H1 (cell line): ENCODE data around the gene KCNIP2. TPM values are rescaled to one million over a fixed set of nuclear protein-coding genes. Genes with fewer than 3 reads are reported as not detected.

Experiments used
- CTCF ChIA-PET: fragments of 300-600 bp; sonication (Branson Sonifier 250); formaldehyde crosslinking; loops from one replicate; lab custom pipeline; 2021; ENCODE audit not compliant: partially characterized antibody; lab: Charles Lee
- POLR2A ChIA-PET: fragments of 300-600 bp; sonication (Branson Sonifier 250); formaldehyde crosslinking; loops from one replicate; lab custom pipeline; 2021; ENCODE audit warnings: inconsistent platforms; ENCODE audit not compliant: partially characterized antibody; lab: Charles Lee
- DNase-seq, 2 experiments: peaks; one replicate each; pipeline versions ENCODE4 v3.0.0 to v3.0.0-alpha.2; 2010 to 2022; ENCODE audit warnings: low spot score in 2 of 2, low read depth in 1 of 2, mixed read lengths in 1 of 2
- FAIRE-seq: peaks from 2 replicates; lab custom pipeline; 2011; peaks lifted over from hg19 to GRCh38; lab: Jason Lieb, UNC
- H2AFZ ChIP-seq: 2 replicates; pipeline ENCODE4 v1.8.1; 2012; ENCODE audit warnings: low read length, inconsistent platforms
- H2AK5ac ChIP-seq: 2 replicates; pipeline ENCODE4 v1.6.1; 2013; ENCODE audit warnings: low read depth, low read length
- H2BK120ac ChIP-seq: replicated peaks from 2 replicates; pipeline ENCODE3; 2013; ENCODE audit warnings: low read depth, low read length, inconsistent platforms
- H2BK12ac ChIP-seq: 2 replicates; pipeline ENCODE4 v1.6.1; 2013; ENCODE audit warnings: low read depth, low read length
- H2BK15ac ChIP-seq: 2 replicates; pipeline ENCODE4 v1.6.1; 2013; ENCODE audit warnings: low read length
- H2BK20ac ChIP-seq: 2 replicates; pipeline ENCODE4 v1.6.1; 2013; ENCODE audit warnings: low read length
- H2BK5ac ChIP-seq: 2 replicates; pipeline ENCODE4 v1.6.1; 2013; ENCODE audit warnings: low read depth, low read length
- H3K14ac ChIP-seq: 2 replicates; pipeline ENCODE4 v1.6.1; 2013; ENCODE audit warnings: inconsistent platforms; ENCODE audit not compliant: insufficient read length
- H3K18ac ChIP-seq: 2 replicates; pipeline ENCODE4 v1.6.1; 2013; ENCODE audit warnings: low read length; ENCODE audit errors: extremely low read depth
- H3K23ac ChIP-seq: 2 replicates; pipeline ENCODE4 v1.6.1; 2013; ENCODE audit warnings: inconsistent platforms; ENCODE audit not compliant: insufficient read length
- H3K23me2 ChIP-seq: 2 replicates; pipeline ENCODE4 v1.6.1; 2013; ENCODE audit warnings: low read depth, low read length
- H3K27ac ChIP-seq: 2 replicates; pipeline ENCODE4 v1.6.1; 2011; ENCODE audit warnings: low read depth, low read length, inconsistent platforms
- H3K27me3 ChIP-seq, 4 experiments: replicated peaks in 1 of 4; 1 replicate in 1 of 4; 2 replicates in 3 of 4; pipeline versions ENCODE4 v1.6.1 to v1.8.1; 2011 to 2013; ENCODE audit warnings: low read length in 3 of 4, mild to moderate bottlenecking in 3 of 4, inconsistent platforms in 2 of 4, mixed read lengths in 2 of 4, moderate library complexity in 1 of 4; ENCODE audit not compliant: control insufficient read depth in 3 of 4, insufficient read depth in 3 of 4; ENCODE audit errors: extremely low read depth in 1 of 4
- H3K36me3 ChIP-seq, 4 experiments: 2 replicates each; pipeline versions ENCODE4 v1.6.1 to v1.8.1; 2011 to 2013; ENCODE audit warnings: mild to moderate bottlenecking in 4 of 4, low read length in 3 of 4, moderate library complexity in 2 of 4, control low read depth in 1 of 4, inconsistent platforms in 1 of 4; ENCODE audit not compliant: insufficient read depth in 4 of 4, control insufficient read depth in 2 of 4
- H3K4ac ChIP-seq: replicated peaks from 2 replicates; pipeline ENCODE3; 2013; ENCODE audit warnings: low read length, low read depth, mixed read lengths, inconsistent platforms; ENCODE audit not compliant: insufficient read length
- H3K4me1 ChIP-seq, 4 experiments: replicated peaks in 1 of 4; 1 replicate in 1 of 4; 2 replicates in 3 of 4; pipeline versions ENCODE4 v1.6.1 to v1.8.1; 2011 to 2013; ENCODE audit warnings: low read length in 3 of 4, inconsistent platforms in 2 of 4, mixed read lengths in 1 of 4; ENCODE audit not compliant: insufficient read depth in 4 of 4, control insufficient read depth in 3 of 4
- H3K4me2 ChIP-seq, 2 experiments: 2 replicates each; pipeline versions ENCODE4 v1.6.1 to v1.8.1; 2011 to 2013; ENCODE audit warnings: low read depth in 2 of 2, low read length in 2 of 2, control low read depth in 1 of 2, inconsistent platforms in 1 of 2, mild to moderate bottlenecking in 1 of 2; ENCODE audit not compliant: insufficient read depth in 1 of 2
- H3K4me3 ChIP-seq, 4 experiments: fragments of 200-600, 300-600 bp in 1 of 4; sonication (generic), shearing (Covaris generic), sonication (Bioruptor Twin) in 1 of 4; 2 replicates each; pipeline versions ENCODE4 v1.5.1 to v1.8.1; 2011 to 2016; ENCODE audit warnings: low read length in 4 of 4, low read depth in 3 of 4, control low read depth in 2 of 4, inconsistent platforms in 2 of 4, mild to moderate bottlenecking in 2 of 4, mixed read lengths in 1 of 4, moderate library complexity in 1 of 4; ENCODE audit not compliant: insufficient read depth in 2 of 4; ENCODE audit errors: extremely low read depth in 1 of 4
- H3K56ac ChIP-seq: replicated peaks from 2 replicates; pipeline ENCODE3; 2013; ENCODE audit warnings: low read depth, mild to moderate bottlenecking, mixed read lengths, low read length, inconsistent platforms; ENCODE audit not compliant: insufficient read length
- H3K79me1 ChIP-seq: 2 replicates; pipeline ENCODE4 v1.6.1; 2013; ENCODE audit warnings: low read depth, low read length, control low read depth
- H3K79me2 ChIP-seq, 2 experiments: 2 replicates each; pipeline versions ENCODE4 v1.6.1 to v1.8.1; 2012 to 2013; ENCODE audit warnings: low read length in 2 of 2, mild to moderate bottlenecking in 2 of 2, inconsistent platforms in 1 of 2; ENCODE audit not compliant: insufficient read depth in 2 of 2, control insufficient read depth in 1 of 2
- H3K9ac ChIP-seq, 4 experiments: replicated peaks in 1 of 4; 1 replicate in 1 of 4; 2 replicates in 3 of 4; pipeline versions ENCODE4 v1.6.1 to v1.8.1; 2011 to 2013; ENCODE audit warnings: low read depth in 3 of 4, low read length in 3 of 4, control low read depth in 2 of 4, mild to moderate bottlenecking in 2 of 4, moderate library complexity in 2 of 4, inconsistent platforms in 1 of 4; ENCODE audit errors: extremely low read depth in 1 of 4
- H3K9me3 ChIP-seq, 2 experiments: 2 replicates each; pipeline versions ENCODE4 v1.6.1 to v1.8.1; 2012 to 2013; ENCODE audit warnings: mild to moderate bottlenecking in 2 of 2, moderate library complexity in 2 of 2, control low read depth in 1 of 2, inconsistent platforms in 1 of 2, low read depth in 1 of 2, low read length in 1 of 2, mixed read lengths in 1 of 2; ENCODE audit not compliant: insufficient read depth in 2 of 2
- H4K20me1 ChIP-seq, 2 experiments: replicated peaks in 1 of 2; 2 replicates each; pipeline versions ENCODE3 to v1.8.1; 2011 to 2013; ENCODE audit warnings: inconsistent platforms in 2 of 2, low read length in 2 of 2, mild to moderate bottlenecking in 1 of 2; ENCODE audit not compliant: insufficient read depth in 2 of 2, control insufficient read depth in 1 of 2
- H4K5ac ChIP-seq: 2 replicates; pipeline ENCODE4 v1.6.1; 2013; ENCODE audit warnings: low read length, low read depth, mixed read lengths, inconsistent platforms; ENCODE audit not compliant: insufficient read length
- H4K8ac ChIP-seq: 2 replicates; pipeline ENCODE4 v1.8.0; 2013; ENCODE audit warnings: mild to moderate bottlenecking, moderate library complexity, low read length, inconsistent platforms; ENCODE audit not compliant: insufficient read depth; ENCODE audit errors: extremely low read depth
- H4K91ac ChIP-seq: replicated peaks from 2 replicates; pipeline ENCODE3; 2013; ENCODE audit warnings: low read length, mixed read lengths, inconsistent platforms; ENCODE audit not compliant: insufficient read length
- ASH2L ChIP-seq: fragments of 200-600, 300-600 bp; sonication (generic); IDR thresholded peaks from one replicate; pipeline ENCODE4 v1.7.1; 2017; ENCODE audit warnings: low read length
- BACH1 ChIP-seq: IDR thresholded peaks from 2 replicates; pipeline ENCODE4 v1.6.1; 2012; ENCODE audit warnings: low read length, improper control_type of control experiment
- CHD2 ChIP-seq: IDR thresholded peaks from 2 replicates; pipeline ENCODE4 v1.6.1; 2012; ENCODE audit warnings: low read length, improper control_type of control experiment
- EZH2 ChIP-seq: fragments of 200-600 bp; sonication (generic); IDR thresholded peaks from 2 replicates; pipeline ENCODE4 v1.7.1; 2012; ENCODE audit warnings: low read depth, mild to moderate bottlenecking, moderate library complexity, low read length, inconsistent platforms; ENCODE audit not compliant: severe bottlenecking
- HDAC6 ChIP-seq: IDR thresholded peaks from one replicate; pipeline ENCODE4 v1.7.1; 2012; ENCODE audit warnings: low read depth, mild to moderate bottlenecking, inconsistent platforms, low read length, moderate library complexity
- MAFK ChIP-seq: IDR thresholded peaks from 2 replicates; pipeline ENCODE4 v1.6.1; 2012; ENCODE audit warnings: low read depth, mild to moderate bottlenecking, improper control_type of control experiment, low read length
- SIN3A ChIP-seq, 2 experiments: IDR thresholded peaks in 1 of 2; conservative IDR thresholded peaks in 1 of 2; 2 replicates each; pipeline ENCODE4 v1.6.1; 2011 to 2012; ENCODE audit warnings: low read length in 2 of 2, improper control_type of control experiment in 1 of 2, low read depth in 1 of 2, mild to moderate bottlenecking in 1 of 2
- SIRT6 ChIP-seq: IDR thresholded peaks from one replicate; pipeline ENCODE4 v1.7.1; 2012; ENCODE audit warnings: low read length, inconsistent platforms
- SIX5 ChIP-seq: IDR thresholded peaks from 2 replicates; pipeline ENCODE4 v1.6.1; 2011; ENCODE audit warnings: mild to moderate bottlenecking, low read depth, low read length
- SP4 ChIP-seq: IDR thresholded peaks from 2 replicates; pipeline ENCODE4 v1.6.1; 2012; ENCODE audit warnings: low read length, inconsistent platforms
- TBP ChIP-seq: IDR thresholded peaks from 2 replicates; pipeline ENCODE4 v1.6.1; 2011; ENCODE audit warnings: low read depth, low read length, improper control_type of control experiment
- YY1 ChIP-seq: IDR thresholded peaks from 2 replicates; pipeline ENCODE4 v1.6.1; 2011; ENCODE audit warnings: low read depth, mild to moderate bottlenecking, low read length
- WGBS, 2 experiments: shearing (Covaris generic) in 1 of 2; methylation state at CpG; one replicate each; pipeline versions ENCODE4 v1.1.6 to v1.1.7; 2013 to 2015; ENCODE audit warnings: low lambda C conversion rate in 2 of 2, mixed read lengths in 2 of 2, inconsistent platforms in 1 of 2, low coverage in 1 of 2, missing lambda C conversion rate in 1 of 2; ENCODE audit not compliant: insufficient replicate concordance in 2 of 2, insufficient coverage in 1 of 2, insufficient read length in 1 of 2; ENCODE audit errors: extremely low coverage in 1 of 2, missing lambda C conversion rate in 1 of 2; 5-methylcytosine and 5-hydroxymethylcytosine counted together
- polyA plus RNA-seq, 7 experiments: library from polyadenylated mRNA; depleted of rRNA in 3 of 7; stranded (reverse) in 5 of 7; unstranded in 2 of 7; fragments of >200 nt in 5 of 7; fragments of 200-250 nt in 2 of 7; gene quantifications; 1 replicate in 5 of 7; 2 replicates in 1 of 7; 4 replicates in 1 of 7; pipeline versions ENCODE4 v1.2.1 to v1.2.3, GENCODE V29; 2011 to 2013; ENCODE audit warnings: missing spikeins in 2 of 7, mixed read lengths in 2 of 7
- total RNA-seq: library from RNA; stranded (reverse); fragmentation: NEBNext Ultra II Directional; extraction: Animal tissue kit (Norgen Biotek cat#: 25700); gene quantifications from 2 replicates; pipeline ENCODE4 v1.2.1, GENCODE V29; 2021

KCNIP2 gene
- total and polyA plus RNA-seq, 2 of the 8 experiments (the other 6 are each of a cell fraction or from before 2014, with no cell fraction given): 2.7 to 6.0 TPM

DNA sequence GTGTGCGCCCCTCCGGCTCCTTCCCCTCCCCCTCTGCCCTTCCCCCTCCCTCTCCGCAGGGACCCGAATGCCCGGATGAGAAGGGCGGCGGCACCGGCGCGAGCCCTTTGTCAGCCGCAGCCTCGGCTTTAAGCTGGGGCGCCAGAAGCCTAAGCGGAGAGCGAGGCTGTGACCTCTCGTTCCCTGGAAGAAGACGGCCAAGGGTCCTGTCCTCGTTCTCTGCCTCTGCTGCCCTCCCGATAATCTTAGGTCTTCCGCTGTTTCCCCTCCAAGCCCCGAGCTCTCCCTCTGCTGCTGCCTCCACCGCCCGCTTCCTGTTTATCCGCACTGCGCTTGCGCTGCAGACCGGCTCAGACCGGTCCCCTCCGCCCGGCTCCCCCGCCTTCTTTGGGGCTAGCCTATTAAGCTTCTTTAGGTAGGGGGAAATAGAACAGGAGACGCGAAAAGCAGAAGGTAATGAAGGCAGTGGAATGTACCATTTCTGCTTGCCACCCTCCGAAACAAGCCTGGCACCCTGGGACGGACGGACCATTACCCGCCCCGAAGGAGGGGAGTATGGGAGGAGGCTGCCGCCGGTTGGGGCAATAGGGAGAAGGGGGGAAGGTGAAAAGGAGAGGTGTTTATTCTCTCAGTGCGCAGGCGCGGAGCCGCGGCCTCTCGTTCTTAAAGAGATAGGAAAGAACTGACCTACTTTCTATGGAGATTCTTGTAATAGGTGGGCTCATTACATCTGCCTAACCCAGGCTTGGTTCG is 25.3 kb downstream of the KCNIP2 start, which contains the start of gene OGA:
OGA (minus strand) TSS at position 326 of the 753 bp plus-strand sequence. CDS start 422 bp downstream, outside the sequence.
- H3K23me2 ChIP-seq: peaks cover 14% of the 10 kb centered on the region
- H4K20me1 ChIP-seq: peaks cover 24 to 25% of the 10 kb centered on the region in 2 experiments
- peak within 1 kb of the TSS; percentile 100 for H3K9ac ChIP-seq
- H3K56ac ChIP-seq: peak within 1 kb of the TSS; percentile 89
- H4K5ac ChIP-seq: peak within 1 kb of the TSS; percentile 95
- peak within 1 kb of the TSS; percentile 100 for H3K27ac ChIP-seq
- H3K4me3 ChIP-seq: peak within 1 kb of the TSS; percentile 77 to 98 (median 90)
- H3K79me1 ChIP-seq: peaks cover 7% of the 10 kb centered on the region
- H3K14ac ChIP-seq: peak within 1 kb of the TSS; percentile 56
- WGBS, 2 experiments: 2% methylated on average over 33 of the region's 47 CpGs; no CpG with 5 or more reads in 1 of the 2 experiments
- H3K23ac ChIP-seq: no peak within 1 kb of the TSS
- ChIA-PET CTCF (interaction anchor here (0.9 to 7.0 kb wide), 9 partner anchors 14 to 253 kb away, joined by 3 to 46 read pairs (median 5); partner anchors contain the start of gene KCNIP2), POLR2A (interaction anchor here (0.7 to 6.0 kb wide), 43 partner anchors 10 to 317 kb away, joined by 3 to 100 read pairs (median 5); partner anchors contain the start of genes ARMH3, FBXW4, HPS6 and KCNIP2)
- peak within 1 kb of the TSS; percentile 100 for H2BK5ac ChIP-seq
- peaks cover 0 to 2% (median 0%) of the 10 kb centered on the region in 4 experiments; a peak in 1 of 8 replicates for H3K36me3 ChIP-seq
- peak within 1 kb of the TSS; percentile 91 for H2BK12ac ChIP-seq
- peaks cover 0 to 5% (median 0%) of the 10 kb centered on the region in 4 experiments; a peak in 3 of 7 replicates for H3K4me1 ChIP-seq
- peak; percentile 91 for FAIRE-seq
- H2BK120ac ChIP-seq: peak within 1 kb of the TSS; percentile 27
- peak within 1 kb of the TSS; percentile 17 for H3K4ac ChIP-seq
- no peak within 1 kb of the TSS; the same call in none of the 2 replicates for H2AK5ac ChIP-seq
- H2BK20ac ChIP-seq: no peak within 1 kb of the TSS
- H3K79me2 ChIP-seq: peaks cover 39 to 52% of the 10 kb centered on the region in 2 experiments
- H3K18ac ChIP-seq: peak within 1 kb of the TSS; percentile 98
- H2AFZ ChIP-seq: peak within 1 kb of the TSS; percentile 45
- H3K9me3 ChIP-seq: no peaks in the 10 kb centered on the region
- peak within 1 kb of the TSS; percentile 99 for H4K91ac ChIP-seq
- peak; percentile 95 to 99 for DNase-seq
- peak within 1 kb of the TSS; percentile 90 to 93 for H3K4me2 ChIP-seq
- no peaks in the 10 kb centered on the region for H3K27me3 ChIP-seq
- 0 out of 2 replicates have a peak within 1 kb of the TSS, but pooled peaks have one; percentile 97 for H2BK15ac ChIP-seq
- peak within 1 kb of the TSS; percentile 100; the same call in 1 of the 2 replicates for H4K8ac ChIP-seq
- TF ChIP-seq SIRT6 (no peak), HDAC6 (no peak), YY1 (no peak), CHD2 (peak; percentile 63), MAFK (no peak), BACH1 (no peak), SIX5 (peak; percentile 62), SP4 (no peak; the same call in none of the 2 replicates), EZH2 (no peak), ASH2L (peak; percentile 2), TBP (peak; percentile 97), SIN3A (conservative IDR thresholded peaks at IDR 0.05 in 1 of 2, IDR thresholded peaks at IDR 0.05 in 1 of 2; ENCODE audit: low read depth in 1 of 2, low read length in 2 of 2) (peak in 1 of 2 experiments; percentile 18; a peak in 1 of 4 replicates)
